ENCODE data around the gene MROH8. TPM values are rescaled to one million over a fixed set of nuclear protein-coding genes. Genes with fewer than 3 reads are reported as not detected.

MROH8 gene
- total RNA-seq (2022; extraction: Qiagen RNA extraction): 0.68 to 1.3 TPM (median 0.93 TPM) in 5 replicates

DNA sequence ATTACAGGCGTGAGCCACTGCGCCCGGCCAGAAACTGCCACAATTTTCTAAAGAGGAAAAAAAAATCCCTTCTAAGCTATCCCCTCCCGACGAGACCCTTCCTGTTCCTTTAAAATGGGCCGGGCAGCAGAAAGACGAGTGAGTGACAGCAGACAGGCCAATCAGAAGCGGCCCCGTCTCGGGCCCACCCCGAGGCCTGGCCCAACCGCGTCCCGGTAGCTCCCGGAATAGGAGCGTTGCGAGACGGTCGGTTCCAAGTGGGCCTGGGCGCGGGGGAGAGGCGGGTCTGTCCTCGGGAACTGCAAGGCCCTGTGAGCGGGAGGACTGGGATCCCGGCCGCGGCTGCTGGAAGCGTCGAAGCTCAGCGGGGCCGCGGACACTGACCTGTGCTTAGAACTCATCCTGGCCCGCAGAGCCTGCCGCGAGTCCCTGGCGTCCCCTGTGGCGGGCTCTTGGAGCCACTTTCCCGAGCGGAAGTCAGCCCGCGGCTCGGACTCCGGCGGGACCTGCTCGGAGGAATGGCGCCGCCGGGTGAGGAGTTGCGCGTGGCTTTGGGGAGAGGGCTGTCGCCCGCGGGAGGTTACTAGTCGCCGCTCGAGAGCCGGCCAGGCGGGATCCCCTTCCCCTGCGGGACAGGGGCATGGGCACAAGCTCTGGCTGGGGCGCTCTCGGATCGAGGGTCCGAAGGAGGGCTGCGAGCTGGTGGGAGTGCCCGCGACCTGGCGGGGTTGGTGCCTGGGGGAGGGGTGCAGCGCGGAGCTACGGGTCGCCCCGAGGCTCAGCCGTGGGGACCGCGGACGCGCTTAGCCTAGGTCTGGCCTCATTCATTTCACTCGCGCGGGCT, at the start of gene MROH8, which contains the start of gene RPN2:
Gene MROH8 (minus strand): TSS at position 710 of the 844 bp plus-strand sequence.
Gene RPN2 (plus strand): TSS at position 492 of the 844 bp plus-strand sequence. CDS start 27 bp downstream, at position 519.

DNA sequence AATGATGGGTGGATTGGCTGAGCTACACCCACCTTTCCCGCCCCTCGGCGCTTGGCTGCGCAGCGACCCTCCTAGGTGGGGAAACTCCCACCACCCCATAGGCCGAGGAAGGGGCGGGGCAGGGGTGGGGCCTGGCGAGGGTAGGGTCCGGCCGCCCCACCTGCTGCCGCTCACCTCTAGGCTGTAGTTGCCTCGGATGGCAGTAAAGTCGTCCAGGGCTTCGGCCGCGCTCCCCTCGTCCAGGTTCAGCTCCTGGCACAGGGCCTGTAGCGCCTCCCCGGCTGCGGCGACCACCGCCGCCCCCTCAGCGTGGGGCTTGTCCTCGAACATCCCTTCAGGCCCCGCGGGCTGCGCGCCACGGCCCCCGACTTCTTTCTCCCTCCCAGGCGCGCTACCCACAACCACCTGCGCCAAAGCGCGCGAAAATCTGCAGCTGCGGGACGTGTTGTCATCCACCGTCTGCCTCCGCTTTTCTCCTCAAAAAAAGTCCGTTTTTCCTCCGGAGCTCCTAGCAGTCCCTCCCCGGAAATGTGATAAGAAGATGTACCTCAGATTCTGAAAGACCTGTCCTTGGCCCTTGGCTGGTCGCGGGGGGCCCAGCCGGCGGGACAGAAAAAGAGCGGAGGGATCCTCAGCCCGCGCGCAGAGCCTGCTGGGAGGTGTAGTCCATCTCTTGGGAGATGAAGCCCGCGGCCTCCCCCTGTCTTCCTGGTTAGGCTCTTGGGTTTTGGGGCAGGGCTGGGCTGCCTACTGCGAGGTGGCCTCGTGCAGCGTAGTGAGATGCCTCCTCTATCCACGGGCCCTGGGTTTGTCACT, 83.5 kb downstream of the MROH8 start, which contains the start of gene RBL1:
Gene RBL1 (minus strand): TSS at position 399 of the 816 bp plus-strand sequence. CDS start 69 bp downstream, at position 330.

Other genes starting within 250 kb of the MROH8 start
- gene SAMHD1, start 227.8 kb downstream of the MROH8 start, total RNA-seq (2022; extraction: Qiagen RNA extraction): 6.3 to 7.4 TPM (median 6.8 TPM) in 5 replicates
- gene RBL1, start 83.6 kb downstream of the MROH8 start, total RNA-seq (2022; extraction: Qiagen RNA extraction): 8.8 to 10.7 TPM (median 9.6 TPM) in 5 replicates
- gene RPN2, start 218 bp downstream of the MROH8 start, total RNA-seq (2022; extraction: Qiagen RNA extraction): 249 to 270 TPM (median 262 TPM) in 5 replicates
- not detected in 5 replicates for gene GHRH, start 82.3 kb upstream of the MROH8 start, total RNA-seq (2022; extraction: Qiagen RNA extraction)
- 82.2 to 104 TPM (median 97.6 TPM) in 5 replicates for gene MANBAL, start 110.1 kb upstream of the MROH8 start, total RNA-seq (2022; extraction: Qiagen RNA extraction)
- 139 to 187 TPM (median 178 TPM) in 5 replicates for gene SRC, start 166.6 kb upstream of the MROH8 start, total RNA-seq (2022; extraction: Qiagen RNA extraction)